ENCODE results near the gene KRT80. TPM values are rescaled to one million over a fixed set of nuclear protein-coding genes. Genes with fewer than 3 reads are reported as not detected.
A peak's percentile ranks its signal among the peaks of the same experiment; 100 is the strongest.

Gene KRT80
- polyA plus RNA-seq, 1 donor (not counting 4 experiments of a cell fraction or from before 2014, with no cell fraction given): 4.1 TPM

- Histone ChIP-seq H3K27ac (ENCODE audit: control insufficient read depth, insufficient read depth, low read length) (peak overlapping the region; percentile 100), H3K36me3 (ENCODE audit: control insufficient read depth in 2 of 2, extremely low read depth in 1 of 2, insufficient read depth in 2 of 2, low read length in 2 of 2) (no peaks in the 10 kb centered on the region), H3K9ac (ENCODE audit: control insufficient read depth, extremely low read depth, insufficient read depth, low read length) (peak overlapping the region; percentile 100), H3K4me2 (ENCODE audit: control insufficient read depth, extremely low read depth, insufficient read depth, low read depth, low read length) (peak overlapping the region; percentile 97), H3K9me1 (ENCODE audit: control insufficient read depth, extremely low read depth, insufficient read depth, low read length) (no peaks in the 10 kb centered on the region), H3K9me3 (ENCODE audit: control insufficient read depth, low read depth, low read length) (no peaks in the 10 kb centered on the region), H4K20me1 (ENCODE audit: control insufficient read depth, extremely low read depth, insufficient read depth, low read length) (no peaks in the 10 kb centered on the region), H3K4me1 (ENCODE audit: control insufficient read depth, extremely low read depth, insufficient read depth, low read length) (peaks cover 92% of the 10 kb centered on the region), H3K79me2 (ENCODE audit: control insufficient read depth, insufficient read depth, low read length) (peaks cover 10% of the 10 kb centered on the region), H2AFZ (ENCODE audit: control insufficient read depth, low read length) (no peak overlapping the region), H3K4me3 (ENCODE audit: control insufficient read depth in 2 of 3, extremely low read depth in 1 of 3, insufficient read depth in 2 of 3, low read depth in 1 of 3, low read length in 3 of 3) (no peak overlapping the region), H3K27me3 (ENCODE audit: control insufficient read depth, extremely low read depth, insufficient read depth, low read length) (no peaks in the 10 kb centered on the region)
- DNase-seq (ENCODE audit: low read depth, low spot score) (no peak), FAIRE-seq (peak; percentile 91)
- TF ChIP-seq EZH2 (IDR thresholded peaks at IDR 0.05; ENCODE audit: low read length) (no peak), CTCF (optimal IDR thresholded peaks at IDR 0.05 in 1 of 3, IDR thresholded peaks at IDR 0.05 in 1 of 3, conservative IDR thresholded peaks at IDR 0.05 in 1 of 3; ENCODE audit: extremely low read depth in 1 of 3, insufficient read depth in 2 of 3, low read length in 3 of 3) (no peak)
- dilution Hi-C loops (cut with MboI; ENCODE audit: extremely low pct_ligation_motif_present, low sequenced_read_pairs): no loop called here
Measured at GRCh38 chr12:52147367-52147963, 44.3 kb downstream of the KRT80 start.

GRCh38 chr12:52146822-52147366 lies 44.9 kb downstream of the KRT80 start:
- Histone ChIP-seq H3K79me2 (ENCODE audit: control insufficient read depth, insufficient read depth, low read length) (peaks cover 10% of the 10 kb centered on the region), H3K9me1 (ENCODE audit: control insufficient read depth, extremely low read depth, insufficient read depth, low read length) (no peaks in the 10 kb centered on the region), H4K20me1 (ENCODE audit: control insufficient read depth, extremely low read depth, insufficient read depth, low read length) (no peaks in the 10 kb centered on the region), H3K4me3 (ENCODE audit: control insufficient read depth in 2 of 3, extremely low read depth in 1 of 3, insufficient read depth in 2 of 3, low read depth in 1 of 3, low read length in 3 of 3) (peak overlapping the region; percentile 23 to 72 (median 63)), H3K36me3 (ENCODE audit: control insufficient read depth in 2 of 2, extremely low read depth in 1 of 2, insufficient read depth in 2 of 2, low read length in 2 of 2) (no peaks in the 10 kb centered on the region), H3K27ac (ENCODE audit: control insufficient read depth, insufficient read depth, low read length) (peak overlapping the region; percentile 100), H3K4me1 (ENCODE audit: control insufficient read depth, extremely low read depth, insufficient read depth, low read length) (peaks cover 89% of the 10 kb centered on the region), H3K9me3 (ENCODE audit: control insufficient read depth, low read depth, low read length) (no peaks in the 10 kb centered on the region), H2AFZ (ENCODE audit: control insufficient read depth, low read length) (no peak overlapping the region), H3K4me2 (ENCODE audit: control insufficient read depth, extremely low read depth, insufficient read depth, low read depth, low read length) (peak overlapping the region; percentile 97), H3K9ac (ENCODE audit: control insufficient read depth, extremely low read depth, insufficient read depth, low read length) (peak overlapping the region; percentile 100), H3K27me3 (ENCODE audit: control insufficient read depth, extremely low read depth, insufficient read depth, low read length) (no peaks in the 10 kb centered on the region)
- dilution Hi-C loops (cut with MboI; ENCODE audit: extremely low pct_ligation_motif_present, low sequenced_read_pairs): no loop called here
- peak; percentile 97 for DNase-seq (ENCODE audit: low read depth, low spot score)
- FAIRE-seq: no peak
- TF ChIP-seq EZH2 (IDR thresholded peaks at IDR 0.05; ENCODE audit: low read length) (no peak), CTCF (optimal IDR thresholded peaks at IDR 0.05 in 1 of 3, IDR thresholded peaks at IDR 0.05 in 1 of 3, conservative IDR thresholded peaks at IDR 0.05 in 1 of 3; ENCODE audit: extremely low read depth in 1 of 3, insufficient read depth in 2 of 3, low read length in 3 of 3) (no peak)
